CD14-positive monocyte (primary cell): ENCODE measurements around the gene CTR9. TPM values are rescaled to one million over a fixed set of nuclear protein-coding genes. Genes with fewer than 3 reads are reported as not detected.

Source experiments
- DNase-seq, 3 donors: peaks; one replicate each; pipeline ENCODE4 v3.0.0-alpha.2; 2011 to 2022
- H2AFZ ChIP-seq: 2 replicates; pipeline ENCODE4 v1.6.0; 2012; ENCODE audit warnings: mild to moderate bottlenecking, low read depth, low read length, inconsistent platforms; ENCODE audit not compliant: insufficient read depth, poor library complexity, severe bottlenecking
- H3K27ac ChIP-seq, 2 donors: 1 replicate in 1 of 2; 2 replicates in 1 of 2; pipeline ENCODE4 v1.5.1; 2012 to 2013; ENCODE audit warnings: low read length in 2 of 2, control low read depth in 1 of 2, inconsistent platforms in 1 of 2, low read depth in 1 of 2, mild to moderate bottlenecking in 1 of 2
- H3K27me3 ChIP-seq, 2 donors: one replicate each; pipeline versions ENCODE4 v1.6.0 to v1.6.1; 2011 to 2013; ENCODE audit warnings: low read length in 2 of 2; ENCODE audit not compliant: control insufficient read depth in 2 of 2, insufficient read depth in 2 of 2
- H3K36me3 ChIP-seq, 2 donors: replicated peaks in 1 of 2; 1 replicate in 1 of 2; 2 replicates in 1 of 2; pipeline versions ENCODE4 v1.5.1 to v1.6.1; 2012 to 2013; ENCODE audit warnings: low read length in 2 of 2, control low read depth in 1 of 2, inconsistent platforms in 1 of 2, mild to moderate bottlenecking in 1 of 2; ENCODE audit not compliant: insufficient read depth in 2 of 2, control insufficient read depth in 1 of 2
- H3K4me1 ChIP-seq, 2 donors: 1 replicate in 1 of 2; 2 replicates in 1 of 2; pipeline versions ENCODE4 v1.5.1 to v1.6.1; 2012 to 2013; ENCODE audit warnings: low read length in 2 of 2, control low read depth in 1 of 2, inconsistent platforms in 1 of 2, mild to moderate bottlenecking in 1 of 2, moderate library complexity in 1 of 2; ENCODE audit not compliant: insufficient read depth in 2 of 2, control insufficient read depth in 1 of 2
- H3K4me2 ChIP-seq: replicated peaks from 2 replicates; pipeline ENCODE3; 2012; ENCODE audit warnings: low read length, moderate library complexity, mild to moderate bottlenecking; ENCODE audit not compliant: poor library complexity, severe bottlenecking; ENCODE audit errors: extremely low read depth
- H3K4me3 ChIP-seq, 3 experiments: fragments of 200-600 bp in 1 of 3; sonication (generic) in 1 of 3; replicated peaks in 1 of 3; 1 replicate in 2 of 3; 2 replicates in 1 of 3; pipeline ENCODE4 v1.5.1; 2011 to 2013; ENCODE audit warnings: low read length in 3 of 3, mild to moderate bottlenecking in 3 of 3, control low read depth in 2 of 3, low read depth in 2 of 3, inconsistent platforms in 1 of 3, moderate library complexity in 1 of 3
- H3K79me2 ChIP-seq: 2 replicates; pipeline ENCODE4 v1.6.0; 2012; ENCODE audit warnings: mild to moderate bottlenecking, control low read depth, inconsistent platforms, low read length, moderate library complexity; ENCODE audit not compliant: insufficient read depth
- H3K9ac ChIP-seq: 2 replicates; pipeline ENCODE4 v1.6.0; 2017; ENCODE audit warnings: low read length, mild to moderate bottlenecking; ENCODE audit not compliant: insufficient read depth, poor library complexity, severe bottlenecking
- H3K9me3 ChIP-seq, 2 donors: replicated peaks in 1 of 2; 1 replicate in 1 of 2; 2 replicates in 1 of 2; pipeline versions ENCODE4 v1.5.1 to v1.6.1; 2012 to 2013; ENCODE audit warnings: low read length in 2 of 2, control low read depth in 1 of 2; ENCODE audit not compliant: control insufficient read depth in 1 of 2, insufficient read depth in 1 of 2
- H4K20me1 ChIP-seq: 2 replicates; pipeline ENCODE4 v1.6.0; 2012; ENCODE audit warnings: mild to moderate bottlenecking, low read length, control low read depth, moderate library complexity; ENCODE audit not compliant: insufficient read depth
- H3K27ac Mint-ChIP-seq, 7 donors: one replicate each; pipeline ENCODE4 v1.8.0; 2020; ENCODE audit warnings: mild to moderate bottlenecking in 7 of 7, mixed read lengths in 7 of 7, moderate library complexity in 6 of 7, inconsistent platforms in 2 of 7
- H3K27me3 Mint-ChIP-seq, 3 donors: one replicate each; pipeline ENCODE4 v1.8.0; 2021 to 2022; ENCODE audit warnings: low read depth in 3 of 3, mild to moderate bottlenecking in 3 of 3, mixed read lengths in 3 of 3, moderate library complexity in 3 of 3, inconsistent platforms in 1 of 3
- H3K36me3 Mint-ChIP-seq, 2 donors: one replicate each; pipeline ENCODE4 v1.8.0; 2020; ENCODE audit warnings: mixed read lengths in 2 of 2, inconsistent platforms in 1 of 2, mild to moderate bottlenecking in 1 of 2
- H3K4me1 Mint-ChIP-seq: one replicate; pipeline ENCODE4 v1.8.0; 2020; ENCODE audit warnings: mild to moderate bottlenecking, mixed read lengths
- H3K4me3 Mint-ChIP-seq, 2 donors: one replicate each; pipeline ENCODE4 v1.8.0; 2020; ENCODE audit warnings: mild to moderate bottlenecking in 2 of 2, mixed read lengths in 2 of 2, moderate library complexity in 1 of 2
- H3K9me3 Mint-ChIP-seq, 7 donors: one replicate each; pipeline ENCODE4 v1.8.0; 2020 to 2022; ENCODE audit warnings: mixed read lengths in 7 of 7, mild to moderate bottlenecking in 6 of 7, moderate library complexity in 6 of 7, inconsistent platforms in 2 of 7
- WGBS: methylation state at CpG from one replicate; pipeline ENCODE4 v1.1.5; 2013; ENCODE audit warnings: missing lambda C conversion rate; ENCODE audit not compliant: insufficient coverage; 5-methylcytosine and 5-hydroxymethylcytosine counted together
- intact Hi-C, 2 donors: fragments of 100-400 bp; cut with micrococcal nuclease; formaldehyde crosslinking; loops; one replicate each; pipeline versions ENCODE4 v1.15.0 to v1.15.1; 2023
- polyA plus RNA-seq, 3 donors: library from polyadenylated mRNA; depleted of rRNA in 1 of 3; unstranded in 2 of 3; stranded (reverse) in 1 of 3; fragments of 300-500 nt in 2 of 3; fragments of >200 nt in 1 of 3; fragmentation: Illumina TruSeq in 2 of 3; gene quantifications; 1 replicate in 2 of 3; 2 replicates in 1 of 3; pipeline ENCODE4 v1.2.3, GENCODE V29; 2012 to 2021
- TF ChIP-seq, protein P1 (sequence below): fragments of 200-600 bp; IDR thresholded peaks from one replicate; pipeline ENCODE4 v1.8.0; 2022; ENCODE audit warnings: antibody characterized with exemption, mild to moderate bottlenecking

The CTR9 gene
- polyA plus RNA-seq, 3 donors, result 5.0 to 37.5 (median 18.3) TPM

DNA sequence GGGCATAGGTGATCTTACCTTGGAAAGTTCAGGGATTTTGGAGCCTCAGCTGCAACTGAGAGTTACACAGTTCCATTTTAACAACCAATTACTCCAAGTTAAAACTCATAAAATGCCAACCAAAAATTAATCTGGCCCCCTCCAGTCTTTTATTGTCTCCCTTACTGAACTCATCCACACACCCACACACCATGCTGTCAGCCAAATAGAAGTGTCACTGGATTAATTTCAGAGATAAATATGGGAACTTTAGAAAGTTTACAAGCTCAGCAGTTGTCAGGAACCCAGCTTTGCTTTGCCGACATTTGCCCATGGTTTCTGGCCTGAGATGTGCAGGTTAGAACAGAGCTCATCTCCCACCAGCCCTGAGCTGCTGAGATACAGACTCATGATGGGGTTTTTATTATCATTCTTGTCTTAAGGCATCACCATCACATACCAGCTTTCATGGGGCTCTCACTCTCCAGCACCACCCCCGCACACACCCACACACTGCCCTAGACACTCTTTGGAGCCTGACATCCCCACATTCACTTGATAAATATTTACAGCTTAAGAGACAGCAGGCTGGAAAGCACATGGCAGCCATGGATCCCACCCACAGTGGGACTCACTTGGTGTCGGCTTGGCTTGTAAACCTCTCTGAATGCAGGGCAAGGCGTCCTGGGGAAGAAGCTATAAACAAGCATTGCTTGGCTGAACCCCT is 23.7 kb upstream of the CTR9 start:
- Histone ChIP-seq H3K27me3 (peaks cover 31 to 46% of the 10 kb centered on the region in 2 donors), H3K9me3 (peaks cover 5 to 9% of the 10 kb centered on the region in 2 donors), H3K9ac (no peak overlapping the region), H3K27ac (no peak overlapping the region), H3K79me2 (no peaks in the 10 kb centered on the region), H4K20me1 (no peaks in the 10 kb centered on the region), H2AFZ (no peak overlapping the region), H3K36me3 (no peaks in the 10 kb centered on the region), H3K4me2 (no peak overlapping the region), H3K4me1 (peaks cover 36 to 45% of the 10 kb centered on the region in 2 donors), H3K4me3 (no peak overlapping the region)
- peaks cover 7 to 24% (median 18%) of the 10 kb centered on the region in 7 donors for H3K9me3 Mint-ChIP-seq
- H3K36me3 Mint-ChIP-seq, result peaks cover 23 to 28% of the 10 kb centered on the region in 2 donors
- peak overlapping the region in 1 of 7 donors; percentile 55 for H3K27ac Mint-ChIP-seq
- TF ChIP-seq, protein P1, sequence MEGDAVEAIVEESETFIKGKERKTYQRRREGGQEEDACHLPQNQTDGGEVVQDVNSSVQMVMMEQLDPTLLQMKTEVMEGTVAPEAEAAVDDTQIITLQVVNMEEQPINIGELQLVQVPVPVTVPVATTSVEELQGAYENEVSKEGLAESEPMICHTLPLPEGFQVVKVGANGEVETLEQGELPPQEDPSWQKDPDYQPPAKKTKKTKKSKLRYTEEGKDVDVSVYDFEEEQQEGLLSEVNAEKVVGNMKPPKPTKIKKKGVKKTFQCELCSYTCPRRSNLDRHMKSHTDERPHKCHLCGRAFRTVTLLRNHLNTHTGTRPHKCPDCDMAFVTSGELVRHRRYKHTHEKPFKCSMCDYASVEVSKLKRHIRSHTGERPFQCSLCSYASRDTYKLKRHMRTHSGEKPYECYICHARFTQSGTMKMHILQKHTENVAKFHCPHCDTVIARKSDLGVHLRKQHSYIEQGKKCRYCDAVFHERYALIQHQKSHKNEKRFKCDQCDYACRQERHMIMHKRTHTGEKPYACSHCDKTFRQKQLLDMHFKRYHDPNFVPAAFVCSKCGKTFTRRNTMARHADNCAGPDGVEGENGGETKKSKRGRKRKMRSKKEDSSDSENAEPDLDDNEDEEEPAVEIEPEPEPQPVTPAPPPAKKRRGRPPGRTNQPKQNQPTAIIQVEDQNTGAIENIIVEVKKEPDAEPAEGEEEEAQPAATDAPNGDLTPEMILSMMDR, result no peak
- peak overlapping the region in 1 of 2 donors; percentile 69 for H3K4me3 Mint-ChIP-seq
- intact Hi-C loops, result loop anchor here in 1 of 2 donors (10.0 kb wide), 1 partner anchor 52 kb away; no protein-coding TSS in a partner anchor
- peaks cover 59 to 79% (median 65%) of the 10 kb centered on the region in 3 donors for H3K27me3 Mint-ChIP-seq
- peaks cover 41% of the 10 kb centered on the region for H3K4me1 Mint-ChIP-seq
- 98% methylated on average over 4 of the region's 4 CpGs for WGBS
- DNase-seq, result no peak

DNA sequence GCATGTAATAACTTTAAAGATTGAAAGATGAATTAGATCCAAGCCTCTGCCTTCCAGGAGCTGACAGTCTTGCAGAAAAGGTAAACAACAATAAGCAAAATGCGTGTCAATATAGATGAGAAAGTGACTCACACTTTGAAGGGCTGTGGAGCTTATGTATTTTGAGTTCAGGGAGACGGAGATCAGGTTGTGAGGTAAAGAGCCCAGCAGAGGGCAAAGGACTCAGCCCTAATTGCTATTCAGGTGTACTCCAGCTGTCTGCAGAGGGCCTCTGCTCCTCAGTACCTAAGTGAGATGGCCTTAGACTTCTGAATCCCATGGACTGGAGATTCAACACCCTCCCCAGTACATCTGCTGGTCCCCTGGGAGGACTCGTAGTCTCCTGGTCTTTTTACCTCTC is 22.9 kb upstream of the CTR9 start:
- WGBS, result 96% methylated on average over 3 of the region's 3 CpGs
- intact Hi-C loops, result loop anchor here in 1 of 2 donors (10.0 kb wide), 1 partner anchor 53 kb away; no protein-coding TSS in a partner anchor

More for the DNA sequence above, 22.9 kb upstream of the CTR9 start:
- Mint-ChIP-seq H3K4me1 (peaks cover 41% of the 10 kb centered on the region), H3K36me3 (peaks cover 23 to 28% of the 10 kb centered on the region in 2 donors), H3K27ac (no peak overlapping the region), H3K9me3 (peaks cover 7 to 25% (median 18%) of the 10 kb centered on the region in 7 donors), H3K4me3 (peak overlapping the region in 1 of 2 donors; percentile 69), H3K27me3 (peaks cover 50 to 73% (median 57%) of the 10 kb centered on the region in 3 donors)
- Histone ChIP-seq H4K20me1 (no peaks in the 10 kb centered on the region), H3K36me3 (no peaks in the 10 kb centered on the region), H3K9me3 (peaks cover 5 to 10% of the 10 kb centered on the region in 2 donors), H3K4me3 (no peak overlapping the region), H3K4me1 (peaks cover 36 to 45% of the 10 kb centered on the region in 2 donors), H2AFZ (no peak overlapping the region), H3K9ac (no peak overlapping the region), H3K27me3 (peaks cover 23 to 39% of the 10 kb centered on the region in 2 donors), H3K27ac (no peak overlapping the region), H3K79me2 (no peaks in the 10 kb centered on the region), H3K4me2 (no peak overlapping the region)
- TF ChIP-seq, protein P1, result no peak
- no peak for DNase-seq
